ENCODE data around the gene BRINP2. TPM values are rescaled to one million over a fixed set of nuclear protein-coding genes. Genes with fewer than 3 reads are reported as not detected.
A peak's percentile ranks its signal among the peaks of the same experiment; 100 is the strongest.

The BRINP2 gene
- total RNA-seq, 4 donors from 2014 or later, result 0.42 to 1.7 (median 0.70) TPM

GRCh38 chr1:177287270-177287669 is 116.5 kb downstream of the BRINP2 start:
- no peaks in the 10 kb centered on the region for H3K36me3 ChIP-seq
- no peaks in the 10 kb centered on the region for H3K27me3 ChIP-seq
- no peak overlapping the region for H3K27ac ChIP-seq (replicated peaks in 1 of 4)
- TF ChIP-seq CTCF (IDR thresholded peaks at IDR 0.05) (no peak), POLR2AphosphoS5 (IDR thresholded peaks at IDR 0.05) (no peak), EP300 (IDR thresholded peaks at IDR 0.05) (no peak), POLR2A (IDR thresholded peaks at IDR 0.05; ENCODE audit: low read depth) (no peak)
- no peaks in the 10 kb centered on the region for H3K4me1 ChIP-seq
- H3K4me3 ChIP-seq, result no peak overlapping the region
- intact Hi-C loops (cut with DNase I), result no loop called here
- no peak for DNase-seq (ENCODE audit: extremely low spot score)
- H3K9me3 ChIP-seq, result no peaks in the 10 kb centered on the region

- intact Hi-C loops (cut with DNase I), result no loop called here
- Histone ChIP-seq H3K4me1 (no peaks in the 10 kb centered on the region), H3K27ac (replicated peaks in 1 of 4) (no peak overlapping the region), H3K27me3 (no peaks in the 10 kb centered on the region), H3K4me3 (no peak overlapping the region), H3K9me3 (no peaks in the 10 kb centered on the region), H3K36me3 (no peaks in the 10 kb centered on the region)
- TF ChIP-seq POLR2A (IDR thresholded peaks at IDR 0.05; ENCODE audit: low read depth) (no peak), EP300 (IDR thresholded peaks at IDR 0.05) (no peak), POLR2AphosphoS5 (IDR thresholded peaks at IDR 0.05) (no peak), CTCF (IDR thresholded peaks at IDR 0.05) (no peak)
- 73% methylated on average over 2 of the region's 2 CpGs for WGBS
- no peak for DNase-seq (ENCODE audit: extremely low spot score)
Observed at GRCh38 chr1:177287994-177288393, 117.2 kb downstream of the BRINP2 start.

GRCh38 chr1:177289532-177289931 is 118.8 kb downstream of the BRINP2 start:
- DNase-seq (ENCODE audit: extremely low spot score), result no peak
- Histone ChIP-seq H3K9me3 (no peaks in the 10 kb centered on the region), H3K27ac (replicated peaks in 1 of 4) (no peak overlapping the region), H3K4me3 (no peak overlapping the region), H3K36me3 (no peaks in the 10 kb centered on the region), H3K4me1 (no peaks in the 10 kb centered on the region), H3K27me3 (no peaks in the 10 kb centered on the region)
- no peak for TF ChIP-seq EP300 (IDR thresholded peaks at IDR 0.05)
- no peak for TF ChIP-seq CTCF (IDR thresholded peaks at IDR 0.05)
- no peak for TF ChIP-seq POLR2A (IDR thresholded peaks at IDR 0.05; ENCODE audit: low read depth)
- TF ChIP-seq POLR2AphosphoS5 (IDR thresholded peaks at IDR 0.05), result no peak
- intact Hi-C loops (cut with DNase I), result no loop called here
- 78% methylated on average over 2 of the region's 2 CpGs for WGBS

GRCh38 chr1:177300431-177300830 is 129.7 kb downstream of the BRINP2 start:
- Histone ChIP-seq H3K36me3 (no peaks in the 10 kb centered on the region), H3K27ac (replicated peaks in 1 of 4) (no peak overlapping the region), H3K9me3 (no peaks in the 10 kb centered on the region), H3K4me3 (no peak overlapping the region), H3K27me3 (no peaks in the 10 kb centered on the region), H3K4me1 (peaks cover 15 to 24% (median 19%) of the 10 kb centered on the region in 4 donors)
- DNase-seq (ENCODE audit: extremely low spot score), result no peak
- WGBS, result 95% methylated on average over 1 of the region's 1 CpG
- intact Hi-C loops (cut with DNase I), result no loop called here
- TF ChIP-seq POLR2A (IDR thresholded peaks at IDR 0.05; ENCODE audit: low read depth), result no peak
- no peak for TF ChIP-seq POLR2AphosphoS5 (IDR thresholded peaks at IDR 0.05)

GRCh38 chr1:177301425-177302124 is 130.8 kb downstream of the BRINP2 start:
- no peak for DNase-seq (ENCODE audit: extremely low spot score)
- H3K27me3 ChIP-seq, result no peaks in the 10 kb centered on the region
- H3K9me3 ChIP-seq, result no peaks in the 10 kb centered on the region
- peak overlapping the region in 3 of 4 donors; percentile 12 to 65 (median 31) for H3K27ac ChIP-seq (replicated peaks in 1 of 4)
- H3K4me3 ChIP-seq, result no peak overlapping the region
- intact Hi-C loops (cut with DNase I), result no loop called here
- H3K4me1 ChIP-seq, result peaks cover 15 to 24% (median 19%) of the 10 kb centered on the region in 4 donors
- TF ChIP-seq POLR2A (IDR thresholded peaks at IDR 0.05; ENCODE audit: low read depth) (no peak), POLR2AphosphoS5 (IDR thresholded peaks at IDR 0.05) (no peak), EP300 (IDR thresholded peaks at IDR 0.05) (no peak), CTCF (IDR thresholded peaks at IDR 0.05) (no peak)
- H3K36me3 ChIP-seq, result no peaks in the 10 kb centered on the region
- 10% methylated on average over 1 of the region's 1 CpG for WGBS
